GM21515 (cell line): ENCODE measurements around the gene UGT1A5.
"Not testable (repeated sequence)": the region's sequence is repeated elsewhere in the genome, so short reads cannot be mapped to it uniquely, and the experiment has no call there.

Experiments
- ATAC-seq: cut with Tn5 transposase; IDR thresholded peaks from one replicate; pipeline ENCODE4 v1.9.1; 2021; ENCODE audit not compliant: unreplicated experiment

The UGT1A5 gene

DNA sequence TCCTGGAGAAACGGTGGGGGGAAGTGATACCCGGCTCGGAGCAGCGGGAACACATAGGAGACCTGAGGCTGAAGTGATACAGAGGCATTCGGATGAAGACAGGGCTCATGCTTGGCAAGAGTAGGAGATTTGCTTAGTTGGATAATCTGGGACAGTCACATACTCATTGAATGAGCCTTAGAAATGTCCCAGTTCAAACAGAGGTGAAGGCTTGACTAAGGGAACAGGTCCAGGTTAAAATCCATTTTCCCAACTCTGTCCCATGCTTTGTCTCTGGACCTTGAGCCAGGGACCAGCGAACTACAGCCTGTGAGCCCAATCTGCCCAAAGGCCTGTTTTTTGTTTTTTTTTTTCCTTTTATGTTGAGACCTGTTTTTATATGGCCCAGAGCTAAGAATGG is 18.7 kb upstream of the UGT1A5 start:
- no peak for ATAC-seq

DNA sequence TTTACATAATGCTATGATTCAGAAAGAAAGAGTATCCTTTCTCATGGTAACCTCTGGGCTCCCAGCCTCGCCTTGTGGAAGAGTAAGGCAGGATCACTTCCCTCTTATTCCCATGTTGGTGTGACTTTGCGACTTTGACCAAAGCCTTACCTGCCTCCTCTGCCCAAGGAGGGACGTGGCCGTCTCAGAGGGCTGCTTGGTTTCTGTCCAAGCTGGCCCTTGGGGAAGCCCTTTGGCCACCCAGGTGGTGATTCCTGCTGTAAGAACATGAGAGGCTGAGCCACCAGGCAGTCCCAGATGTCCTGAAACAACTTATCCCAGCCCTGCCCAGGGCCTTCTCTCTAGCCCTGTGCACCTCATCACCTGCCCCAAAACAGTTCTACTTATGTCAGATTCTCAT is 14.0 kb upstream of the UGT1A5 start:
- no peak for ATAC-seq

DNA sequence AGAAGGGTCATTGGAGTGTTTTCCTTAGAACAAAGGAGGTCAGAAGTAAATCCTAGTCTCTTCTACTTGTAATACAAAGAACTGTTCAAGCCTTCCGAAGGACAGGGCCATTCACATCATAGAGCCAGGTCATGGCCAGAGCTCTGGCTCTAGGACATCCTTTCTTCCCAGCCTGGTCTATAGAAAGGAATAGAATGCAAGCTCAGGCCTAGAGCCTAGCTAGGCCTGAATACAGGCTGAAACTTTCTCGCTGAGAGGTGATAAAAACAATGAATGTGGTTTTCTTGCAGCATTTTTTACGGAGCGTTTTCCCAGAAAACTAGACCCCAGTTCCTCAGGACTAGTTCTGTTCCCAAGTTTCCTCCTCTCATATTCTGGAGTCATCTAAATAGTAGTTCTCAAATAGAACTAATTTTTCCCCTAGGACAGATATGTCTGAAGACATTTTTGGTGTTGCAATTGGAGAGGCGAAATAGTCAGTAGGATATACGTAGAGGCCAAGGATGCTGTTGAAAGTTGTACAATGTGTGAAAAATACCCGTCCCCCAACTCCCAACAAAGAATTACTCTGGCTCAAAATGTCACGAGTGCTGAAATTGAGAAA is 13.2 kb upstream of the UGT1A5 start:
- ATAC-seq, result no peak

DNA sequence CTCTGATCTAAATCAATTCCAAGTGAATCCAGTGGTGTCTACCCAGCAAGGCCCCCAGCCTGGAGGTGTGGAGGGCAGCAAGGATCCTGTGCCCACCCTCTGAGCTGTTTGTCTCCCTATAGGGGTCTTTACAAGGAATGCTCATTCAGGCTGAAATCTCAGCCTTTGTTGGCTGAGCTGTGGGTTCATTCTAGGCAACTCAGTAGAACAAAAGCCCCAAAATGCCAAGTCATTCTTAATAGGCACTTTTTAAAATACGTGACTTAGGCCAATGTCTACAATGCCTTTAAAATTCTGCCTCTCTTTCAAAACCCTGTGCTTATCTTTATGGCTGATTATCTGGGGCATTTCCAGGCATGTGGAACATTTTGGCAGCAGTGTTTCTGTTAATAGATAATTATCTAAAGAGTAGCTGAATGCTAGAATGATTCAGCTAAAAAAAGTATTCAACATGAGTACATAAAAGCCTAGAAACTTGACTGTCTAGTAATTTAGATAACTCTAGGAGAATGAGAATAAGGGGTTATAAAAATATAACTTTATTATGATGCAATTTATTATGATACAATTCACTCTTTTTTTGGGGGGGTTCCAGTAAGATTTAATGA is 12.6 kb upstream of the UGT1A5 start:
- ATAC-seq, result no peak

DNA sequence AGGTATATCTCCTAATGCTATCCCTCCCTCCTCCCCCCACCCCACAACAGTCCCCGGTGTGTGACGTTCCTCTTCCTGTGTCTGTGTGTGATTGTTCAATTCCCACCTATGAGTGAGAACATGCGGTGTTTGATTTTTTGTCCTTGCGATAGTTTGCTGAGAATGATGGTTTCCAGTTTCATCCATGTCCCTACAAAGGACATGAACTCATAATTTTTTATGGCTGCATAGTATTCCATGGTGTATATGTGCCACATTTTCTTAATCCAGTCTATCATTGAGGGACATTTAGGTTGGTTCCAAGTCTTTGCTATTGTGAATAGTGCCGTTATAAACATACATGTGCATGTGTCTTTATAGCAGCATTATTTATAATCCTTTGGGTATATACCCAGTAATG is 11.9 kb upstream of the UGT1A5 start:
- not testable (repeated sequence) for ATAC-seq

DNA sequence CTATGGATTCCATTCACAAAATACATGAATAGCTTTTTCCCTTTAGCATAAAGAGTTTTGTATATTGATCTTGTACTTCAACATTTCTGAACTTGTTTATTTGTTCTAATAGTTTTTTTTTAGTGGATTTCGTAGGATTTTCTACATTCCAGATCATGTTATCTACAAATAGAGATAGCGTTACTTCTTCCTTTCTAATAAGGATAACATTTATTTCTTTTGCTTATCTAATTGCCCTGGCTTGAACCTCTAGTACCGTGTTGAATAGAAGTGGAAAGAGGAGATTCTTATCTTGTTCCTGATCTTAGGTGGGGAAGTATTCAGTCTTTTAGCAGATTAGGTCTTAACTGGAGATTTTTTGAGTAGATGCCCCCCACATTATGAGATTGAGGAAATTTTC is 10.5 kb upstream of the UGT1A5 start:
- no peak for ATAC-seq

DNA sequence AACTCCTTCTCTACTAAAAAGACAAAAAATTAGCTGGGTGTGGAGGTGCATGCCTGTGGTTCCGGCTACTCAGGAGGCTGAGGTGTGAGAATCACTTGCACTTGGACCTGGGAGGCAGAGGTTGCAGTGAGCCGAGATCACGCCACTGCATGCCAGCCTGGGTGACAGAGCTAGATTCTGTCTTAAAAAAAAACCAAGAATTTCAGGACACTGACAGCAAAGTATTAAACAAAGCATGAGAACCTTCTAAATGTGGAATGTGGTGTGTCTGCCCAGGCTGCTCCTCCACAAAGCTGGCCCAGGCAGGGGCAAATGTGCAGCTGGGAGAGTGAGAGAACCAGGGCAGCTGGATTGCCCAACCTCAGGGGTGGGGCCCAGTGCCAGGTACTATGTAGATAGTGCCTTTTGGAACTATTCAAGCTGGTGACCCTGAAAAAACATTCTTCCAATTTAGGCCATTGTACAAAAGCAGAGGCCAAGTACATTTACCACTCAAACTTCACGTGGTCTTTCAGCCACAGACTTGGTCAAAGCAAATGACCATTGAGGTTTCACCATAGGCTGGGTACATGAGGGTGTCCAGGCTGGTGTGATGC is 6.7 kb upstream of the UGT1A5 start:
- no peak for ATAC-seq

DNA sequence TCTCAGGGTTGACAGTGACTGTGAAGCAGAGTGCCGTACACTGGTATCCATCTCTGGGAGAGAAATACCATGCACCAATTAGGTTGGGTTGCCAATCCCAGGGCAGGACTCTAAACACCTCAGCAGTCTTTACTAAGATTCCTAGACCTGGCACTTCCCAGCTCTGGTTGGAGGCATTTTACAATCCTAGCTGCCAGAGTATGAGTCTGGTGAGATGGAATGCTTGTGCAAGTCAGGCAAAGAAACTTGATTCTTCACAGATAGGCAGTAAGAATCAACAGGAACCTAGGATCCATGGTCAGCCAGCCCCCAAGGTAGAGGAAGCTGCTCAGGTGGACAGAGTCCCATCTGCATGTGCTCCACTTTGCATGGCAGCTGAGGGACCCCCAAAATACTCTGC is 6.0 kb upstream of the UGT1A5 start:
- ATAC-seq, result no peak

DNA sequence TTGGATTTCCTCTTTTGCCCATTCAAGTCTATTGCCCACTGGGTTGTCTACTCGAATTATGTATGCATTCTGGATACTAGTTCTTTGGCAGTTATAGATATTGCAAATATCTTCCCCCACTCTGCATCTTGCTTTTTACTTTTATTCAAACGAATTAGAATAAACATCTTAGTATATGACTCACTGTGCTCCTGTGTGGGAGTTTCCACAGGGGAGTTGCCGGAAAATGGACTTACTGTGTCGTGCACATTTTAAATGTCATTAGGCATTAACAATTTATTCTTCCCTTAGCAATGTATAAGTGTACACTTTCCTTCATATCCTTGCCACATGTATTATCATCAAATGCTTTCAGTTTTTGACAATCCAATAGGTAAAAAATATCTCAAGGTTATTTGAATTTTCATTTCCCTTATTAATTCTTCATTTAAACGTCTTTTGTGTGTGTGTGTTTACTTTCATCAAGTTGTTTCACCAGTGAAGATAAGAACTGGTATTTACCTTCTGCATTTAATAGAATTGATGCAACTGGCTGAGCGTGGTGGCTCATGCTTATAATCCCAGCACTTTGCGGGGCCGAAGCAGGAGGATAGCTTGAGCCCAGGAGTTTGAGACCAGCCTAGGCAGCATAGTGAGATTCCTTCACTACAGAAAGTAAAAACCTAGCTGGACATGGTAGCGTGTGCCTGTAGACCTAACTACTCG is 4.6 kb upstream of the UGT1A5 start:
- ATAC-seq, result no peak

DNA sequence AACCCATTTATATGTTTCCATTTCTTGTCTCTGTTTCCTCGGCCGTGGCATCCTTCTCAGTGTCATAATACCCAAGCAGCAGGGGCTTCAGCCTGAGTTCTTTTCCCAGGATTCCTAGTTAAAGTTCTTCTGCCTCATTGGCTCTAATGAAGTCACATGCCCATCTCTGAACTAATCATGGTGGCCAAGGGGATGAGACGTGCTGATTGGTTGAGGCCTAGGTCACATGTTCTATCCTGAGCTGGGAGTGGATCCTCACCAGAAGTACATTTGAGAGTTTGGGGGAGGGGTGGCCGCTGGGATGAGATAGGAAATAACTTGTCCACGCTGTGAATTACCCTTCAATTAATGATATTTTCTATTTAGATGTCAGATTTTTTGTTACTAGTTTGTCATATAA is 3.8 kb upstream of the UGT1A5 start:
- no peak for ATAC-seq

DNA sequence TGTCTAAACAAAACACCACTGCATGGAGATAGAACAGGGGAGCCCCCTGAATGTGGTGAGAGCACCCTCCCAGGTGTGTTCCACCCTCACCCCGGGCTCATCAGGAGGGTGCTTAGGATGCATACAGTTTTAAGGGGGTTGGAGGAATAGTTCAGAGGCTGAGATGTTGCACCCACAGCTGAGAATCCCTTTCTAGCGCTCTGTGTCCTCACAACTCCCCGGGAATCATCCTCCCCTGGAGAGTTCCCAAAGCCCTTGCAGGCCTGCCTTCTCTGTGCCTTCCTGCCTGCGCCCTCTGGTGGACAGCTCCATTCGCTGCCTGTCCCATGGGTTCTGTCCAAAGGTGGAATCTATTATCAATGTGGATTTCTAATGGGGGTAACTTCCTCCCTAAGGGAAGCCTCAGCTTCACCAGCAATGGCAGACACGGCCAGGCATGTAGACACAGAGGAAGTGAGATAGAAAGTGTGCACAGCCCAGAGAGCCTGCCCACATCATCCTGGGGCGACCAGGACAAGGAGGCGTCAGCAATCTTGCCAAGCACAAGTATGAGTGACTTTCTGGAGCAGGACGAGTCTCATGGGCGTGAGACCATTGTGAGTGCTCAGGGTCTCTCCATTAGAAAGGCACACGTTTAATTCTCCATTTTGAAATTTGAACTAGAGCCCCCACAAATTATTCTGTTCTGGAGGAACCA is 1.2 kb upstream of the UGT1A5 start:
- no peak for ATAC-seq

DNA sequence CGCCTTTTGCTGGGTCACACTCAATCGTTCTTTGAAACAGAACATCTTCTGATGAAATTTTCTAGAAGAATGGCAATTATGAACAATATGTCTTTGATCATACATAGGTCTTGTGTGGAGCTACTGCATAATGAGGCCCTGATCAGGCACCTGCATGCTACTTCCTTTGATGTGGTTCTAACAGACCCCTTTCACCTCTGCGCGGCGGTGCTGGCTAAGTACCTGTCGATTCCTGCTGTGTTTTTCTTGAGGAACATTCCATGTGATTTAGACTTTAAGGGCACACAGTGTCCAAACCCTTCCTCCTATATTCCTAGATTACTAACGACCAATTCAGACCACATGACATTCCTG is 532 bp downstream of the UGT1A5 start:
- no peak for ATAC-seq

DNA sequence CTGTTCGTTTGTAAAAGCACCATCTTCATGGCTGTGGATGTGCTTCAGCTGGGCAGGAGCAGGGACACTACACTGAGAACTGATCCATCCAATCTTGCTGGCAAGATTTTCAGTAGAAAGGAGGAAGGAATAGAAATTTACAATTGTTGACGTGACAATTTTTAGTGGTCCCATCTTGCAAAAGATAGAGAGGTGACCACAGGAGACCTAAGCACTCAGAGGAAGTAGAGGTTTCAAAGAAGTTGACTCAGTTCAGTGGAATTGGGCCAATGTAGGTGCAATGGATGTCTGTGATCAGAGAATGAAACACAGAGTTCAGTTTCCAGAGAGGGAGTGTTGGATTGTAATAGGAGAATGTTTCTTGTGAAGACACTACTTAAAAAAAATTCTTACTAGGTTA is 1.4 kb downstream of the UGT1A5 start:
- ATAC-seq, result no peak

DNA sequence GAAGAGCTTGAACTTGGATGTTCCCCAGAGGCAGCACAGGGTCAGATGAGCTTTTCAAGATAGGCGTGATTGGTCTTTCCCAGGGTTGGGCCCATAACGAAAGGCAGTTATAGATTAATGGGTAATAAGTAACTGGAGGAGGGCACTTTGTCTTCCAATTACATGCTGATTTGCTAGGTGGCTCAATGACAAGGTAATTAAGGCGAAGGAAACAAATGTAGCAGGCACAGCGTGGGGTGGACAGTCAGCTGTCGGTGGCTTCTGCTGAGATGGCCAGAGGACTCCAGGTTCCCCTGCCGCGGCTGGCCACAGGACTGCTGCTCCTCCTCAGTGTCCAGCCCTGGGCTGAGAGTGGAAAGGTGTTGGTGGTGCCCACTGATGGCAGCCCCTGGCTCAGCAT is 5.8 kb downstream of the UGT1A5 start, which contains the start of gene UGT1A4:
TSS of gene UGT1A4 (plus strand) at position 185 of the 400 bp plus-strand sequence. CDS start at position 270, 85 bp downstream.
- no peak for ATAC-seq

DNA sequence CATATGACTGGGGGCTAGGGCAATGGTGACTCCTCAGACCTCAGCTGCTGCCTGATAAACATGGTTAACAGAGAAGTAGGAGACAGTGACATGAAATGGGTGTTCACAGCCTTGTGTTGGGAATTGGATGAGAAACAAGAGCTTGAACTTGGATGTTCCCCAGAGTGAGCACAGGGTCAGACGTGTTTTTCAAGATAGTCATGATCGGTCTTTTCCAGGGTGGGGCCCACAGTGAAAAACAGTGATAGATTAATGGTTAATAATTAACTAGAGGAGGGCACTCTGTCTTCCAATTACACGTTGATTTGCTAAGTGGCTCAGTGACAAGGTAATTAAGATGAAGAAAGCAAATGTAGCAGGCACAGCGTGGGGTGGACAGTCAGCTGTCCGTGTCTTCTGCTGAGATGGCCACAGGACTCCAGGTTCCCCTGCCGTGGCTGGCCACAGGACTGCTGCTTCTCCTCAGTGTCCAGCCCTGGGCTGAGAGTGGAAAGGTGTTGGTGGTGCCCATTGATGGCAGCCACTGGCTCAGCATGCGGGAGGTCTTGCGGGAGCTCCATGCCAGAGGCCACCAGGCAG is 16.1 kb downstream of the UGT1A5 start, which contains the start of gene UGT1A3:
TSS of gene UGT1A3 (plus strand) at position 320 of the 579 bp plus-strand sequence. CDS start at position 405, 85 bp downstream.
- ATAC-seq, result no peak

DNA sequence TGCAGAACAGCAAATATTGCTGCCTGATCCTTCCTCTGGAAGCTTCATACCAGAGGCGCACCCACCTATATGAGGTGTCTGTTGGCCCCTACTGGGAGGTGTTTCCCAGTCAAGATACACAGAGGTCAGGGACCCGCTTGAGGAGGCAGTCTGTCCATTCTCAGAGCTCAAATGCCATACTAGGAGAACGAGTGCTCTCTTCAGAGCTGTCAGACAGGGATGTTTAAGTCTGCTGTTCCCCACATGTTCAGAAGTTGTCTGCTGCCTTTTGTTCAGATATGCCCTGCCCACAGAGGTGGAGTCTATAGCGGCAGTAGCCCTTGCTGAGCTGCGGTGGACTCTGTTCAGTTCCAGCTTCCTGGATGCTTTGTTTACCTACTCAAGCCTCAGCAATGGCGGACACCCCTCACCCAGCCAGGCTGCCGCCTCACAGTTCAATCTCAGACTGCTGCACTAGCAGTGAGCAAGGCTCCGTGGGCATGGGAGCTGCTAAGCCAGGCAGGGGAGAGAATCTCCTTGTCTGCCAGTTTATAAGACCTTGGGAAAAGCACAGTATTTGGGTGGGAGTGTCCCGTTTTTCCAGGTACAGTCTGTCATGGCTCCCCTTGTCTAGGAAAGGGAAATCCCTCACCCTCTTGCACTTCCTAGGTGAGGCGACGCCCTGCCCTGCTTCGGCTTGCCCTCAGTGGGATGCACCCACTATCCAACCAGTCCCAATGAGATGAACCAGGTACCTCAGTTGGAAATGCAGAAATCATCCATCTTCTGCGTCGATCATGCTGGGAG is 24.4 kb downstream of the UGT1A5 start:
- not testable (repeated sequence) for ATAC-seq

DNA sequence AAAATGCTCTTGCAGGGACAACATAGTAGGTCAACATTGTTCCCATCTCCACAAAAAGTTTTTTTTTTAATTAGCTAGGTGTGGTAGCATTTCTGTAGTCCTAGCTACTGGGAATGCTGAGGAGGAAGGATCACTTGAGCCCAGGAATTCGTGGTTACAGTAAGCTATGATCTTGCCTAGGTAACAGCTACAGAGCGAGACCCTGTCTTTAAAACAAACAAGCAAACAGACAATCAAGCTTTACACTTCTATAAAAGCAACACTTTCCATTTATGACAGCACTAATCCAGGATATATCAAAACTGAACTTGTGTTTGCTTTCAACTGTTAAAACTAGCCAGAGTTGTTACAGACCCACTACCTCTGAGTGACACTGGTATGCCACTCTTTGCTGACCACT is 28.2 kb downstream of the UGT1A5 start:
- no peak for ATAC-seq

DNA sequence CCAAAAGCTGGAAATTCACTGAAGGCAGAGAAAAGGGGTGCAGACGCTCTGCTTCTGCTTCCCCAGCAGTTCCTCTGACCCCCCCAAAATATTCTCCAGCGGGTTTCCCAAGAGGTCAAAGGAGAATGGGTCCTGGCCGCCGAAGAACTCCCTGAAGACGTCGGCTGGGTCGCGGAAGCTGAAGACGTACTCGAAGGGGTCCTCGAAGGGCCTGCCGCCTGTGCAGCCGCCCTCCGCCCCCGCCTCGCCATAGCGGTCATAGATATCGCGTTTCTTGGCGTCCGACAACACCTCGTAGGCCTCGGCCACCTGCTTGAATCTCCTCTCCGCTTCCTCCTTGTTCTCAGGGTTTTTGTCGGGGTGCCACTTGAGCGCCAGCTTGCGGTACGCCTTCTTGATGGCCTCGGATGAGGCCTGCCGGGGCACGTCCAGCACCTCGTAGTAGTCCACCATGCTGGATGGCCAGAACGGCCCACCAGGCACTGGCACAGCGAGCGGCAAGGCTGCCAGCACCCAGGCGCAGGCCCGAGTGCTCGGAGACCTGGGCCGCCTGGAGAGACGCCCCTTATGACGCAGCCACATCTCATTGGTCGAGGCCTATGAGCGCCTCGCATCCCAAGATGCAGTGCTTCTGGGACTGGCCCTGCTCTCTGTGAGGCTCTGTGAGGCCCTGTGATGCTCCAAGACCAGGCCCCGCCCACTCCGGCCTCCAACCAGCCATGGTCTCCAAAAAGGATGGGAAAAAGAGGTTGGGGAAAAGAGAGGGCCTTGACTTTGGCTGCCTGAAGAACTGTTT is 31.0 kb downstream of the UGT1A5 start:
- ATAC-seq, result no peak

DNA sequence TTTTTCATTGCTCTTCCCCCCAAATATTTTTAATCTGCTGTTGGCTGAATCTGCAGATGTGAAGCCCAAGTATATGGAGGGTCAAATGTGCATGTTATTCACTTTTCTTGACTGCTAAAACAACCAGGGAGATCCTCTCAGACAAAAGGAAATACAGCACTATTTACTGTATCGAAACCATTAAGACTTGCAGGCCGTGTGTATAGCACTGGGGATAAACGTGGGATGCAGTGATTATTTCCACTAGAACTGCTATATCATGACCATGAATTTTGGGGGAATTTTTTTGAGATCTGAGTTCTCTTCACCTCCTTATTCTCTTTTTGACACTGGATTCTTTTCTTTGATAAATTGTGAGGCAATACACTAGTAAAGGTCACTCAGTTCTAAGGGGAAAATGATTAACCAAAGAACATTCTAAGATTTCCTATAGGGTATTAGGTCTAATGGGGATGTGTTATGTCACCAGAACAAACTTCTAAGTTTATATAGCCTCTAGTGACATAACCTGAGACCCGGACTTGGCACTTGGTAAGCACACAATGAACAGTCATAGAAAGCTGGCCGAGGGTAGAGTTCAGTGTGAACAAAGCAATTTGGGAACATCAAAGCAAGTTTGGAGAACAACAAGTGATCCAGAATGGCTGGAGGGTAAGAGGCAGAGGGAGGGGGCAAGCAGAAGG is 32.5 kb downstream of the UGT1A5 start:
- no peak for ATAC-seq
